ENCODE measurements around the gene BABAM2. TPM values are rescaled to one million over a fixed set of nuclear protein-coding genes. Genes with fewer than 3 reads are reported as not detected.

BABAM2 gene
- total RNA-seq, 2 donors from 2014 or later = 36.4 to 40.9 TPM

DNA sequence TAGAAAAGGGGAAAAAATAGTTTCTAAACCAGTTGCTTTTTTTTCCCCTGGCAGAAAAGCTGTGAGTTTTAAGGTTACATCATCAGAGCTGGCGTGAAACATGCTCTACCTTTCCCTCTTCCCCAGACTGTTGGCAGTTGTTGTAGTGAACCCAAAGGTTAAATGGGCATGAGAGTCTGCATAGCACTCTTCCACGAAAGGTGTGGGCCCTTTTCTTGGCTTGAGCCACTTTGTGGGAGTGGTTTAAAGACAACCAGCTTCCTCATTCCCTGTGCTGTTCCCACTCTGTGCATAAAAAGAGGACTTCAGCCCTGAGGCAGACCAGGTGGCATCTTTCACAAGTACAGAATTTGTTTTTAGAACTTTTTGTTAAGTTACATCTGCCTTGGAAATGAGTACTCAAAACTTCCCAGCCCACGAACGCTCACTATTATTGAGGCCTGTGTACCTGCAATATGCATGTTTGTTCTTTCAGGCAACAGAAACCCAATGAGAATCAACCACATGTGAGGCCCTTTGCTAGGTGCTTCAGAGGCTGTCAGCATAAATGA, 243.8 kb downstream of the BABAM2 start:
- TF ChIP-seq, protein P1, sequence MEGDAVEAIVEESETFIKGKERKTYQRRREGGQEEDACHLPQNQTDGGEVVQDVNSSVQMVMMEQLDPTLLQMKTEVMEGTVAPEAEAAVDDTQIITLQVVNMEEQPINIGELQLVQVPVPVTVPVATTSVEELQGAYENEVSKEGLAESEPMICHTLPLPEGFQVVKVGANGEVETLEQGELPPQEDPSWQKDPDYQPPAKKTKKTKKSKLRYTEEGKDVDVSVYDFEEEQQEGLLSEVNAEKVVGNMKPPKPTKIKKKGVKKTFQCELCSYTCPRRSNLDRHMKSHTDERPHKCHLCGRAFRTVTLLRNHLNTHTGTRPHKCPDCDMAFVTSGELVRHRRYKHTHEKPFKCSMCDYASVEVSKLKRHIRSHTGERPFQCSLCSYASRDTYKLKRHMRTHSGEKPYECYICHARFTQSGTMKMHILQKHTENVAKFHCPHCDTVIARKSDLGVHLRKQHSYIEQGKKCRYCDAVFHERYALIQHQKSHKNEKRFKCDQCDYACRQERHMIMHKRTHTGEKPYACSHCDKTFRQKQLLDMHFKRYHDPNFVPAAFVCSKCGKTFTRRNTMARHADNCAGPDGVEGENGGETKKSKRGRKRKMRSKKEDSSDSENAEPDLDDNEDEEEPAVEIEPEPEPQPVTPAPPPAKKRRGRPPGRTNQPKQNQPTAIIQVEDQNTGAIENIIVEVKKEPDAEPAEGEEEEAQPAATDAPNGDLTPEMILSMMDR (conservative IDR thresholded peaks at IDR 0.05) = no peak
- DNase-seq = no peak
- Histone ChIP-seq H3K27ac (ENCODE audit: low read depth, low read length) (no peak overlapping the region), H3K36me3 (ENCODE audit: control insufficient read depth, insufficient read depth, low read length) (no peaks in the 10 kb centered on the region), H3K4me1 (ENCODE audit: control insufficient read depth, insufficient read depth, low read length) (no peaks in the 10 kb centered on the region), H3K9ac (ENCODE audit: extremely low read depth, low read length, poor library complexity, severe bottlenecking) (no peak overlapping the region), H3K9me3 (ENCODE audit: control insufficient read depth, low read length) (no peaks in the 10 kb centered on the region), H3K4me3 (ENCODE audit: low read length) (no peak overlapping the region), H3K27me3 (ENCODE audit: control insufficient read depth, insufficient read depth, low read length, poor library complexity, severe bottlenecking) (no peaks in the 10 kb centered on the region)
- 90 to 91% methylated on average over 4 of the region's 4 CpGs for WGBS, 2 experiments (ENCODE audit: insufficient coverage in 1 of 2, insufficient read length in 1 of 2)
- Mint-ChIP-seq H3K36me3 (ENCODE audit: low read depth) (peaks cover 5% of the 10 kb centered on the region), H3K27me3 (ENCODE audit: insufficient read depth) (no peaks in the 10 kb centered on the region), H3K9me3 (peaks cover 2% of the 10 kb centered on the region), H3K4me1 (no peaks in the 10 kb centered on the region), H3K27ac (no peak overlapping the region), H3K4me3 (no peak overlapping the region)

DNA sequence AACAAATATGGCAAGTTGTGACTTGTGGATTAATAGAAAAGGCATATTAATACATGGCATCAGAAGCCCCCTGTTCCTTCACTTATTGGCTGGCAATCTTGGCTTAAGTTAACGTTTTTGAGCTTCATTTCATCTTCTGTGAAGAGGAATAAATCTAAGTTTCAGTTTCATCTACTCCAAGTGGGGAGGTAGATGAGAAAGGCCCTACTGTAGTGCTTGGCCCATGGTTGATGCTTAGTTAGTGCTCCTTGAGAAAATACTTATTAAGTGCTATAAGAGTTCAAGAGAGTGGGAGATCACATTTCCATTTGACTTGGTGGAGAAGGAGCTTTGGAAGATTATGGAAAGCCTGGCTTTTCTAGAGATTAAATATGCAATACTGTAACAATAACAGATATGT, 244.3 kb downstream of the BABAM2 start:
- no peak for DNase-seq
- Mint-ChIP-seq H3K4me1 (no peaks in the 10 kb centered on the region), H3K27ac (no peak overlapping the region), H3K36me3 (ENCODE audit: low read depth) (peaks cover 5% of the 10 kb centered on the region), H3K4me3 (no peak overlapping the region), H3K27me3 (ENCODE audit: insufficient read depth) (no peaks in the 10 kb centered on the region), H3K9me3 (peaks cover 2% of the 10 kb centered on the region)
- Histone ChIP-seq H3K27me3 (ENCODE audit: control insufficient read depth, insufficient read depth, low read length, poor library complexity, severe bottlenecking) (no peaks in the 10 kb centered on the region), H3K4me1 (ENCODE audit: control insufficient read depth, insufficient read depth, low read length) (no peaks in the 10 kb centered on the region), H3K4me3 (ENCODE audit: low read length) (no peak overlapping the region), H3K27ac (ENCODE audit: low read depth, low read length) (no peak overlapping the region), H3K36me3 (ENCODE audit: control insufficient read depth, insufficient read depth, low read length) (no peaks in the 10 kb centered on the region), H3K9me3 (ENCODE audit: control insufficient read depth, low read length) (no peaks in the 10 kb centered on the region), H3K9ac (ENCODE audit: extremely low read depth, low read length, poor library complexity, severe bottlenecking) (no peak overlapping the region)
- WGBS, 2 experiments (ENCODE audit: insufficient coverage in 1 of 2, insufficient read length in 1 of 2) = 90 to 100% methylated on average over 1 of the region's 1 CpG
- TF ChIP-seq, protein P1 (conservative IDR thresholded peaks at IDR 0.05) = no peak

- no peaks in the 10 kb centered on the region for H3K27me3 ChIP-seq (ENCODE audit: control insufficient read depth, insufficient read depth, low read length, poor library complexity, severe bottlenecking)
- TF ChIP-seq, protein P1 (conservative IDR thresholded peaks at IDR 0.05) = no peak
- H3K36me3 Mint-ChIP-seq (ENCODE audit: low read depth) = peaks cover 3% of the 10 kb centered on the region
Measured at GRCh38 chr2:28135324-28135723, 244.8 kb downstream of the BABAM2 start.

More at GRCh38 chr2:28135324-28135723, 244.8 kb downstream of the BABAM2 start:
- Mint-ChIP-seq H3K4me3 (no peak overlapping the region), H3K9me3 (peaks cover 2% of the 10 kb centered on the region), H3K27ac (no peak overlapping the region), H3K27me3 (ENCODE audit: insufficient read depth) (no peaks in the 10 kb centered on the region), H3K4me1 (no peaks in the 10 kb centered on the region)
- Histone ChIP-seq H3K4me1 (ENCODE audit: control insufficient read depth, insufficient read depth, low read length) (no peaks in the 10 kb centered on the region), H3K4me3 (ENCODE audit: low read length) (no peak overlapping the region), H3K9me3 (ENCODE audit: control insufficient read depth, low read length) (no peaks in the 10 kb centered on the region), H3K27ac (ENCODE audit: low read depth, low read length) (no peak overlapping the region), H3K36me3 (ENCODE audit: control insufficient read depth, insufficient read depth, low read length) (no peaks in the 10 kb centered on the region), H3K9ac (ENCODE audit: extremely low read depth, low read length, poor library complexity, severe bottlenecking) (no peak overlapping the region)
- DNase-seq = no peak

All from endodermal cell (in vitro differentiated cells).